OCI-LY3 (cell line): ENCODE measurements around the gene CAPZB.

ENCODE experiments used
- H2AFZ ChIP-seq: fragments of 200-600, 300-600 bp; shearing (Covaris generic); 2 replicates; pipeline ENCODE4 v1.6.0; 2014; ENCODE audit warnings: antibody characterized with exemption, low read depth, low read length
- H3K27ac ChIP-seq: fragments of 200-600, 300-600 bp; sonication (generic); 2 replicates; pipeline ENCODE4 v1.5.1; 2014; ENCODE audit warnings: mild to moderate bottlenecking, low read length, moderate library complexity, mixed read lengths
- H3K27me3 ChIP-seq: fragments of 200-600, 300-600 bp; sonication (generic); 2 replicates; pipeline ENCODE4 v1.6.1; 2014; ENCODE audit warnings: low read depth, low read length, mixed read lengths
- H3K36me3 ChIP-seq: fragments of 200-600, 300-600 bp; sonication (generic); replicated peaks from 2 replicates; pipeline ENCODE3; 2014; ENCODE audit warnings: low read depth, low read length, mixed read lengths
- H3K4me1 ChIP-seq: fragments of 300-600, 200-600 bp; sonication (generic); 2 replicates; pipeline ENCODE4 v1.6.1; 2014; ENCODE audit warnings: low read length, mixed read lengths
- H3K4me2 ChIP-seq: fragments of 200-600, 300-600 bp; sonication (generic); 2 replicates; pipeline ENCODE4 v1.6.1; 2014; ENCODE audit warnings: low read length, mixed read lengths
- H3K4me3 ChIP-seq: fragments of 300-600, 200-600 bp; sonication (generic); 2 replicates; pipeline ENCODE4 v1.5.1; 2014; ENCODE audit warnings: antibody characterized with exemption, mild to moderate bottlenecking, low read length, moderate library complexity
- H3K79me2 ChIP-seq: fragments of 300-600, 200-600 bp; shearing (Covaris generic); 2 replicates; pipeline ENCODE4 v1.6.1; 2014; ENCODE audit warnings: mild to moderate bottlenecking, low read length, mixed read lengths
- H3K9ac ChIP-seq: fragments of 300-600, 200-600 bp; shearing (Covaris generic); 2 replicates; pipeline ENCODE4 v1.6.0; 2014; ENCODE audit warnings: mild to moderate bottlenecking, low read length, moderate library complexity
- H3K9me3 ChIP-seq: fragments of 200-600, 300-600 bp; shearing (Covaris generic); 2 replicates; pipeline ENCODE4 v1.6.1; 2014; ENCODE audit warnings: low read length, mixed read lengths; ENCODE audit not compliant: insufficient read depth
- H4K20me1 ChIP-seq: fragments of 200-600, 300-600 bp; sonication (generic); 2 replicates; pipeline ENCODE4 v1.6.1; 2016; ENCODE audit warnings: low read length, mixed read lengths; ENCODE audit not compliant: insufficient read depth
- EZH2phosphoT487 ChIP-seq: fragments of 200-600 bp; shearing (Covaris generic); IDR thresholded peaks from 2 replicates; pipeline ENCODE4 v1.6.1; 2018; ENCODE audit warnings: antibody characterized with exemption, mixed run types, low read depth
- TF ChIP-seq, protein P1 (sequence below): fragments of 200-600, 300-600 bp; sonication (generic); IDR thresholded peaks from 2 replicates; pipeline ENCODE4 v1.5.1; 2014; ENCODE audit warnings: antibody characterized with exemption, low read length, low read depth

Gene CAPZB

DNA sequence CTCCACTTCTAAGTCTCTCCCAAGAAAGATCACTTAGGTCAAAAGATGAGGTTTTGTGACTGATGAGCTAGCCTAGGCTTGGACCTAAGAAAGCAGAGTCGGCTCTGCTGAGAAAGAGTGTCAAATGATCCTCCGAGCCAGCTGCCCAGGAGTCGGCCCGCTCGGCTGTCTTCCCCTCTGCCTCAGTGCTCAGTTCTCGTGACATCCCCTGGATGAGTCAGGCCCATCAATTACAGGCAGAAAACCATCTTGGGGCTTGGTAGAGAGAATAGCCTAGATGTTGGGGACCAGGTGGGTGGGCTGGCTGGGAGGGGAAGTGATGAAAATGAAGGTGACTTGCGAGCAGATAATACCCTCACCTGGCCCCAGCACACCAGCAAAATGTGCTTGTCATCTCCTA is 112.7 kb downstream of the CAPZB start:
- H3K27me3 ChIP-seq = no peaks in the 10 kb centered on the region
- TF ChIP-seq, protein P1, sequence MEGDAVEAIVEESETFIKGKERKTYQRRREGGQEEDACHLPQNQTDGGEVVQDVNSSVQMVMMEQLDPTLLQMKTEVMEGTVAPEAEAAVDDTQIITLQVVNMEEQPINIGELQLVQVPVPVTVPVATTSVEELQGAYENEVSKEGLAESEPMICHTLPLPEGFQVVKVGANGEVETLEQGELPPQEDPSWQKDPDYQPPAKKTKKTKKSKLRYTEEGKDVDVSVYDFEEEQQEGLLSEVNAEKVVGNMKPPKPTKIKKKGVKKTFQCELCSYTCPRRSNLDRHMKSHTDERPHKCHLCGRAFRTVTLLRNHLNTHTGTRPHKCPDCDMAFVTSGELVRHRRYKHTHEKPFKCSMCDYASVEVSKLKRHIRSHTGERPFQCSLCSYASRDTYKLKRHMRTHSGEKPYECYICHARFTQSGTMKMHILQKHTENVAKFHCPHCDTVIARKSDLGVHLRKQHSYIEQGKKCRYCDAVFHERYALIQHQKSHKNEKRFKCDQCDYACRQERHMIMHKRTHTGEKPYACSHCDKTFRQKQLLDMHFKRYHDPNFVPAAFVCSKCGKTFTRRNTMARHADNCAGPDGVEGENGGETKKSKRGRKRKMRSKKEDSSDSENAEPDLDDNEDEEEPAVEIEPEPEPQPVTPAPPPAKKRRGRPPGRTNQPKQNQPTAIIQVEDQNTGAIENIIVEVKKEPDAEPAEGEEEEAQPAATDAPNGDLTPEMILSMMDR = no peak
- no peak for TF ChIP-seq EZH2phosphoT487
- no peak overlapping the region for H3K27ac ChIP-seq
- no peaks in the 10 kb centered on the region for H4K20me1 ChIP-seq
- no peak overlapping the region for H3K4me2 ChIP-seq
- H3K9me3 ChIP-seq = no peaks in the 10 kb centered on the region
- no peak overlapping the region for H3K9ac ChIP-seq
- H3K4me1 ChIP-seq = no peaks in the 10 kb centered on the region
- H3K36me3 ChIP-seq = peaks cover 1% of the 10 kb centered on the region
- no peak overlapping the region for H2AFZ ChIP-seq
- no peak overlapping the region for H3K4me3 ChIP-seq
- no peaks in the 10 kb centered on the region for H3K79me2 ChIP-seq

DNA sequence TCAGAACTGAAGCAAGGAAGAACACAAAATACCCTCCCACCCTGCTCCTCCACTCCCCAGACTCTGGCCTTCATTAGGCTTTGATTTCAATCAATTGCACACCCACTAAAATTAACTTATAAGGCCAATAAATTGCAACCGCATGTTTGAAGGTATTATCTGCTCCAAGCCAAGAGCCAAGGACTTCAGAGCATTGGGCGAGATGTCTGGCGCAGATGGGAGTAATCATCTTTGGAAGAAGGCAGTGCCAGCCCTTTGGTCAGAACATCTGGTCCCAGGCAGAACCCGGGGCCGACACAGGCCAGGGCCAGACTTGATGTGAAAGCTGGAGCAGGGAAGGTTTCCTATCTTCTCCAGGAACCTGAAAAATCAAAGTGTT is 113.2 kb downstream of the CAPZB start:
- TF ChIP-seq, protein P1 = no peak
- no peak for TF ChIP-seq EZH2phosphoT487
- Histone ChIP-seq H3K9me3 (no peaks in the 10 kb centered on the region), H3K27me3 (no peaks in the 10 kb centered on the region), H3K4me3 (no peak overlapping the region), H4K20me1 (no peaks in the 10 kb centered on the region), H3K9ac (no peak overlapping the region), H3K4me1 (no peaks in the 10 kb centered on the region), H3K27ac (no peak overlapping the region), H3K4me2 (no peak overlapping the region), H3K36me3 (no peaks in the 10 kb centered on the region), H2AFZ (no peak overlapping the region), H3K79me2 (no peaks in the 10 kb centered on the region)

DNA sequence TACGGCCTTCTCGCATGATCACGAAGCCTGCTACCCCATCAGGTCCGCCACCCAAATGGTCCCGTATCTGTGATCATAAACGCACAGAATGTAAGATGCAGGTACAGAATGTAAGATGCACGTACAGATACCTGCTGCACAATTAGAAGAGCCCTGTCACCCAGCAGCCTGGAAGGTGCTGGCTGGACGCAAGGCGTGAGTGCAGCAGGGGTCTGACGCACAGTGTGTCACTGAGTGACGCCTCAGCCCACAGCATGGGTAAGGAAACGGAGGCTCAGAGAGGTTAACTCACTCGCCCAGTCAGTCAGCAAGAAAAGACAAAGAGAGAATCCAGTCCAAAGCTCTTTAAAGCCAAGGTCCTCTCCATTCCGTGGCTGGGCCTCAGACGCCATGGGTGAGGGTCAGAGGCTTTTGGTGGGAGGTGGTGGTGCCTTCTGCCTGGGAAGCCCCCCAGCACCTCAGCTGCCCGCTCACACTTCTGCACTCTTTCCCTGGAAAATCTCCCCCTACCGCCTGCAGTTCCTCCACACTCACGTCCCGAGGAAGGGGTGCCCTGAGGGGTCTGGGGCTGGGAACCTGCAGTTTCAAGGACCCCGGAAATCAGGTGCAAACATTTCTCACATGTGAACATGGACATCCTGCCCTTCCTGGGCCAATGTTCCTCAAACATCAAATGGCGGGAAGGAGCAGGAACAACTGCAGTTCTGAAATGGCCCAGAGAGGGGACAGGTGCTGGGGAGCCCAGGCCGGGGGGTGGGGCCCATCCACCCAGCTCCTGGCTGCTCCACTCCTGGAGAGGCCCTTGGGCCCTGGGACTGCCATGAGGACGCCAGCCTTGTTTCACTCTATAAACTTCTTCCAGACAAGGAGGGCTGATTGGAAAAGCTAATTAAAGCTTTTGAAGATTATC is 113.9 kb downstream of the CAPZB start:
- Histone ChIP-seq H3K9ac (no peak overlapping the region), H3K36me3 (no peaks in the 10 kb centered on the region), H3K27me3 (no peaks in the 10 kb centered on the region), H3K9me3 (no peaks in the 10 kb centered on the region), H3K4me1 (no peaks in the 10 kb centered on the region), H2AFZ (no peak overlapping the region), H3K27ac (no peak overlapping the region), H3K4me3 (no peak overlapping the region), H3K4me2 (no peak overlapping the region), H4K20me1 (no peaks in the 10 kb centered on the region), H3K79me2 (no peaks in the 10 kb centered on the region)
- no peak for TF ChIP-seq EZH2phosphoT487
- TF ChIP-seq, protein P1 = no peak

DNA sequence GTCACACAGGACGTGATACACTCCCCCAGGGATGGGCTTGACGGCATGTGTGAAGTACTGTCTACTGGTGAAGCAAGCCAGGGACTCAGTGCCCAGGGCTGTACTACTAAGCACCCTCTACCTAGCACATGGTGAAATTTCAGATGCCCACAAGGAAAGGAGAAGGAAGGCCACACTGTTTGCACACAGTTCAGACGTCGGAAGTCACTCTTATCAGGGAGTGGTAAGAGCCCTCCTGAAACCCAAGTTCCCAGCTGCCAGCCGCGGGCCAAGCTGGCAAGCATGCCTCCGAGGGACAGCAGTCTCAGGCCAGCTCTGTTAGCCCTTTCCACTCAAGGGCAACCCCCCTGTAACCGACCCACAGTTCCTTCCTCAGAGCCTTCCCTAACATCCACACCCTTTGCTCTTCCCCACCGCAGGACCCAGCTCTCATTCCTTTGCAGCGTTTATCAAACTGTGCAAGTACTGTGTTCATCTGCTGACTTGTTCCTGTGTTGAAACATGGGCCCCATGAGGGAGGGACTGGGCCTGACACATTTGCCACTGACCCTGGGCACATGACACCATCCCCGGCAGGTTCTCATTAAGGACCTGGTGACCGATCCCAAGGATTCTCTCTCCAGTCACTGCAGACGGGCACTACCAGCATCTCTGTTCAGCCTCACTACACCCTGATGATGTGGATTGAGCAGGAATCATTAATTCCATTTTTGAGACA is 114.7 kb downstream of the CAPZB start:
- no peak overlapping the region for H3K4me3 ChIP-seq
- no peak overlapping the region for H3K27ac ChIP-seq
- TF ChIP-seq, protein P1 = no peak
- no peak for TF ChIP-seq EZH2phosphoT487
- H3K4me1 ChIP-seq = no peaks in the 10 kb centered on the region
- H3K36me3 ChIP-seq = no peaks in the 10 kb centered on the region
- H3K9me3 ChIP-seq = no peaks in the 10 kb centered on the region
- H3K4me2 ChIP-seq = no peak overlapping the region
- H4K20me1 ChIP-seq = no peaks in the 10 kb centered on the region
- H3K9ac ChIP-seq = no peak overlapping the region
- no peak overlapping the region for H2AFZ ChIP-seq
- H3K79me2 ChIP-seq = no peaks in the 10 kb centered on the region
- no peaks in the 10 kb centered on the region for H3K27me3 ChIP-seq
